Middle frontal gyrus (tissue), 1 donor: ENCODE data around the gene SOAT2.

Source experiments
- DNase-seq: peaks from one replicate; pipeline ENCODE4 v3.0.0-alpha.2; 2015; ENCODE audit warnings: low spot score; ENCODE audit errors: extremely low spot score

The SOAT2 gene

DNA sequence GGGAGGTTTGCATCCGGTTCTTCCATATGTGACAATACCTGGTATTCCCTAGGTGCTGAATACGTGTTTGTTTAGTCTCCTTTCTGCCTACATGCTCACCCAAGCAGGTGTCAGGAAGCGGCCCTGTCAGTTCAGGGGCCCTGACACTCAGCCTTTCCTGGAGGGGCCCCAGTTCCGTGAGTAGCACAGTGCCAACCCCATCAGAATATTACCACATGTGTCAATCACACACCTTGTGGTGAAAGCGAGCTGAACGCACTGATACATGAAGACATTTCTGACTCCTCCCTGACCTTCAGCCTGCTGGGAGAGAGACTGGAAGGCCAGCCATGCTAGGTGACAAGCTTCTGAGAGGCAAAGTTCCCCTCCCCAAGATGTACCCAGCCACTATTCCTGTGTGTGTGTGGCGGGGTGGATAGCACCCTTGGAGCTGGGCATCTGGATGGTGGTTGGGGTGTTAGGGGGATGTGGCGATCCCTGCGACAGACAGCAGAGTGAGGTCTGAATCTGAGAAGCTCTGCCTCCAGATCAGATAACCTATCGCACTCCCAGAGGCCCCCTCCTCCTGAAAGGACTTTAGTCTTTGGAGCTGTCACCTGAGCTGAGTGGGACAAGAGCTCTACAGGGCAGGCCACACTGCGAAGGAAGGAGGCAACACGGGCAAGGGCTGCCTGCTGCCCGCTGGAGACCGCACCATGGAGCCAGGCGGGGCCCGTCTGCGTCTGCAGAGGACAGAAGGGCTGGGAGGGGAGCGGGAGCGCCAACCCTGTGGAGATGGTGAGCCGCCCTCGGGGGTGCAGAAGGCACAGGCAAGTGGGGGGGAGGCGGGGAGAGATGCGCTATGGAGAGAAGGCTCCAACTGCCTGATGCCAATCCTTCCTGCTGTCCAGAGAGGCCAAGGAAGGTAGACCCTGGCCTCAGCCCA is at the start of gene SOAT2:
TSS of gene SOAT2 (plus strand) at position 604 of the 925 bp plus-strand sequence. CDS start at position 696, 92 bp downstream.
- no peak for DNase-seq

DNA sequence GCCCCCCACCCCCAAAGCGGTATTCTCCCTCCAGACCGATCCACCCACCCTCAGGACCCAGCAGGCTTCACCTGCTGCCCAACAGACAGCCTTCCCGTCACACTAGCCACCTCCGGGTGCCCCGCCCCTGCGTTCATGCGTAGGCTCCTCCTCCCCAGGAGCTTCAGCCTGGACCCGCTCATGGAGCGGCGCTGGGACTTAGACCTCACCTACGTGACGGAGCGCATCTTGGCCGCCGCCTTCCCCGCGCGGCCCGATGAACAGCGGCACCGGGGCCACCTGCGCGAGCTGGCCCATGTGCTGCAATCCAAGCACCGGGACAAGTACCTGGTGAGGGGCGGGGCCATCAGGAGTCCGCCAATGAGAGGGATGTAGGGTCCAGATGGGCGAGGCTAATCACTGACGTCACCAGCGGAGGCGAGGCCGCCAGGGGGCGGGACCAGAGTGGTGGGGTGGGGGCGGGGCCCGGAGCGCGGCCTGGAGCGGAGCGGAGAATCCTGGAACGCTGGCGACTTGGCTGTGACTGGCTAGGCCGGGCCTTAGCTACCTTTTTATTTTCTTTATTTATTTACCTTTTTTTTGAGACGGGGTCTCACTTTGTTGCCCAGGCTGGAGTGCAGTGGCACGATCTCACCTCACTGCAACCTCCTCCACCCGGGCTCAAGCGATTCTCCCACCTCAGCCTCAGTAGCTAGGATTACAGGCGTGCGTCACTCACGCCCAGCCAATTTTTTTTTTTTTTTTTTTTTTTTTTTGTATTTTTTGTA is 49.0 kb upstream of the SOAT2 start:
- peak; percentile 88 for DNase-seq

DNA sequence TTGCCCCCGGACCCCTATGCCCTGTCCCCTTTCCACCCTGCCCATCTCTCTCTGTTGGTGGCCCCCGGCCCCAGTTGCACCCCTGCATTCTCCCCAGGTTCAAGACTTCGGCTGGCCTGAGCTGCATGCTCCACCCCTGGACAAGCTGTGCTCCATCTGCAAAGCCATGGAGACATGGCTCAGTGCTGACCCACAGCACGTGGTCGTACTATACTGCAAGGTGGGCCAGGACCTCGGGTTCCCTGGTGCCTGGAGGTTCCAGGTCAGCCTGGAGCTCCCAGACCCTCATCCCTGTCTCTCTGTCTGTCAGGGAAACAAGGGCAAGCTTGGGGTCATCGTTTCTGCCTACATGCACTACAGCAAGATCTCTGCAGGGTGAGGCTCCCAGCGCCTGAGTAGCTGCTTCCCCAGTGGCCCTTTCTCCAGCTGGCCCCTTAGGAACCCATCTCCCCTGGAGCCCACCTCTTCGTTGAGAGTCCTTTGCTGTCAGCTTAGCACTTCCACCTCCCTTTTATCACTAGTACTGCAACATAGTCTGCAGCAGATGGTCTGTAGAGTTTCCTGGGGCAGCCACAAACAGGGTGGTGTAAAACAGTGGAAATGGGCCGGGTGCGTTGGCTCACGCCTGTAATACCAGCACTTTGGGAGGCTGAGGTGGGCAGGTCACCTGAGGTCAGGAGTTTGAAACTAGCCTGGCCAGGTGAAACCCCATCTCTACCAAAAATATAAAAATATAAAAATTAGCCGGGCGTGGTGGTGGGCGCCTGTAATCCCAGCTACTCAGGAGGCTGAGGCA is 47.6 kb upstream of the SOAT2 start:
- DNase-seq: no peak

DNA sequence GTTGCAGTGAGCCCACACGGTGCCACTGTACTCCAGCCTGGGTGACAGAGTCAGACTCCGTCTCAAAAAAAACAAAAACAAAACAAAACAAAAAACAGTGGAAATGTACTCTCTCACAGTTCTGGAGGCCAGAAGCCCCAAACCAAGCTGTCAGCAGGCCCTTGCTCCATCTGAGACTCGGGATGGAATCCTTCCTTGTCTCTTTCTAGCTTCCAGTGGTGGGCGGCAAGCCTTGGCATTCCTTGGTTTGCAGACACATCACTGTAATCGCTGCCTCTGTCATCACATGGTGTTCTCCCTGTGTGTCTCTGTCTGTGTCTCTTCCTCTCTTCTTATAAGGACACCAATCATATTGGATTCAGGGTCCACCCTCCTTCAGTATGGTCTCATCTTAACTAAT is 47.0 kb upstream of the SOAT2 start:
- no peak for DNase-seq

DNA sequence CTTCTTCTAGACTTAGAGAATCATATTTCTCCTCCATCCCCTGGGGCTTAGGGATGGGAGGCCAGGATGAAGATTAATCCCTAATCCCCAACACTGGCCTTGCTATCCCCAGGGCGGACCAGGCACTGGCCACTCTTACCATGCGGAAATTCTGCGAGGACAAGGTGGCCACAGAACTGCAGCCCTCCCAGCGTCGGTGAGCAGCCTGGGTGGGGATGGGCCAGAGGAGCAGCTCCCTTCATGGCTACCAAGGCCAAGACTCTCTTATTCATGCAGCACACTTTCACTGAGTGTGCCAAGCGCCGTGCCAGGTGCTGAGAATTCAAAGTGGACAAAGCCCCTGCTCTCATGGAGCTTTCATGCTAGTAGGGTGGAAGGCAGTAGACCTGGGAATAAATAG is 46.4 kb upstream of the SOAT2 start:
- DNase-seq: no peak

GRCh38 chr12:53057816-53058500 is 45.3 kb upstream of the SOAT2 start:
- no peak for DNase-seq

- DNase-seq: no peak
Measured at GRCh38 chr12:53058674-53059433, 44.4 kb upstream of the SOAT2 start.

DNA sequence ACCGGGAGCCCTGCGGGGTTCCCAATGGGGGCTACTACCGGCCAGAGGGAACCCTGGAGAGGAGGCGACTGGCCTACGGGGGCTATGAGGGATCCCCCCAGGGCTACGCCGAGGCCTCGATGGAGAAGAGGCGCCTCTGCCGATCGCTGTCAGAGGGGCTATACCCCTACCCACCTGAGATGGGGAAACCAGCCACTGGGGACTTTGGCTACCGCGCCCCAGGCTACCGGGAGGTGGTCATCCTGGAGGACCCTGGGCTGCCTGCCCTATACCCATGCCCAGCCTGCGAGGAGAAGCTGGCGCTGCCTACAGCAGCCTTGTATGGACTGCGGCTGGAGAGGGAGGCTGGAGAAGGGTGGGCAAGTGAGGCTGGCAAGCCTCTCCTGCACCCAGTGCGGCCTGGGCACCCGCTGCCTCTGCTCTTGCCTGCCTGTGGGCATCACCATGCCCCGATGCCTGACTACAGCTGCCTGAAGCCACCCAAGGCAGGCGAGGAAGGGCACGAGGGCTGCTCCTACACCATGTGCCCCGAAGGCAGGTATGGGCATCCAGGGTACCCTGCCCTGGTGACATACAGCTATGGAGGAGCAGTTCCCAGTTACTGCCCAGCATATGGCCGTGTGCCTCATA is 43.7 kb upstream of the SOAT2 start:
- no peak for DNase-seq

GRCh38 chr12:53060064-53060720 is 43.1 kb upstream of the SOAT2 start:
- DNase-seq: no peak

- no peak for DNase-seq
Measured at GRCh38 chr12:53060721-53061276, 42.5 kb upstream of the SOAT2 start.

DNA sequence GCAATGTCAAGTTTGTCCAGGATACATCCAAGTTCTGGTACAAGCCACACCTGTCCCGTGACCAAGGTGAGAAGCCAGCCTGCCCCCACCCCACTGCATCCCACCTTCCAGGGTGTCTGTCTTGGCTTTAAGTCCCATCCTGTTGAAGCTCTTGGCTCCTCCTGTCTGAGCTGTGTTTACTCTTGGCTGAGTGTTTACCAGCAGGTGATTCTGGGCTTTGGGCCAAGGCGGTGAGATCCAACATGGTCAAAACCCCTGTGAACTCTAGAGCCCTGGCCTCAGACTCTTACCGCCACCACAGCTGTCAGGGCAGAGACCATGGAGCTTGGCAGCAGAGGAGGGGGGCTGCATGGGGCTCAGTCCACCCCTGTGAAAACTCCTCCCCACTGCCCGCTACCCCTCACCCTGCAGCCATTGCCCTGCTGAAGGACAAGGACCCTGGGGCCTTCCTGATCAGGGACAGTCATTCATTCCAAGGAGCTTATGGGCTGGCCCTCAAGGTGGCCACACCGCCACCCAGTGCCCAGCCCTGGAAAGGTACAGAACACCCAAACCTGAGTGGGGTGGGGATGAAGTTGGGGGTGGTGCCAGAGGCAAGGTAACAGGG is 41.8 kb upstream of the SOAT2 start:
- no peak for DNase-seq

DNA sequence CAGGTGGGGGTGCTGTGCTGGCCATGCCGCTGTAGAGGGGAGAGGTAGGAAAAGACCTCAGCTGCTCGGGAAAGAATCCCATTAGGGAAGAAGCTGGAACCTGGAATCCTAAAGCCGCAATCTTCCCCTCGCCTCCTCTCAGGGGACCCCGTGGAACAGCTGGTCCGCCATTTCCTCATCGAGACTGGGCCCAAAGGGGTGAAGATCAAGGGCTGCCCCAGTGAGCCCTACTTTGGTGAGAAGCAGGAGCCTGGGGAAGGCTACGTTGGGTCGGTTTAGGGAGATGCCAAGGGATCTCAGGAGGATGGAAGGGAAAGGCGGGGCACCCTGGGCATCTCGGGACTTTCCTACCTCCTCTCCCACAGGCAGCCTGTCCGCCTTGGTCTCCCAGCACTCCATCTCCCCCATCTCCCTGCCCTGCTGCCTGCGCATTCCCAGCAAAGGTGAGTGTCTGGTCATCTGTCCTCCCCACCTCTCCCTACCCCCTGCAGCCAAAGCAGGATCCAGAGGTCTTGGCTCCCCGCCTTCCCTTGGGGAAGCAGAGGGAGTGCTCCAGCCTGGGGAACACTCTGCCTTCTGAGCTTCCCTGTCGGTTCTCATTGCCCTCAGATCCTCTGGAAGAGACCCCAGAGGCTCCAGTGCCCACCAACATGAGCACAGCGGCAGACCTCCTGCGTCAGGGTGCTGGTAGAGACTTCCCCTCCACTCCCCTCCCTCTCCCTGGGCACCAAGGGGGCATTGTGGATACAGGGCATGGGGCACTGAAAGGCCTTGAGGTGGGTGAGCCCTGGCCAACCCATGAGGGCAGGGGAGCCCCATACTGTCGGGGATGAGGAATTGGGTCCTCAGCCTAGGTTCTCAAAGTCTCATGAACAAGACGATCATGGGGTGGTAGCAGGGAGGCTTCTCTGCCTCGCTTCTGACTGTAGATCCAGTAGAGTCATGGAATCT is 41.0 kb upstream of the SOAT2 start:
- DNase-seq: no peak

DNA sequence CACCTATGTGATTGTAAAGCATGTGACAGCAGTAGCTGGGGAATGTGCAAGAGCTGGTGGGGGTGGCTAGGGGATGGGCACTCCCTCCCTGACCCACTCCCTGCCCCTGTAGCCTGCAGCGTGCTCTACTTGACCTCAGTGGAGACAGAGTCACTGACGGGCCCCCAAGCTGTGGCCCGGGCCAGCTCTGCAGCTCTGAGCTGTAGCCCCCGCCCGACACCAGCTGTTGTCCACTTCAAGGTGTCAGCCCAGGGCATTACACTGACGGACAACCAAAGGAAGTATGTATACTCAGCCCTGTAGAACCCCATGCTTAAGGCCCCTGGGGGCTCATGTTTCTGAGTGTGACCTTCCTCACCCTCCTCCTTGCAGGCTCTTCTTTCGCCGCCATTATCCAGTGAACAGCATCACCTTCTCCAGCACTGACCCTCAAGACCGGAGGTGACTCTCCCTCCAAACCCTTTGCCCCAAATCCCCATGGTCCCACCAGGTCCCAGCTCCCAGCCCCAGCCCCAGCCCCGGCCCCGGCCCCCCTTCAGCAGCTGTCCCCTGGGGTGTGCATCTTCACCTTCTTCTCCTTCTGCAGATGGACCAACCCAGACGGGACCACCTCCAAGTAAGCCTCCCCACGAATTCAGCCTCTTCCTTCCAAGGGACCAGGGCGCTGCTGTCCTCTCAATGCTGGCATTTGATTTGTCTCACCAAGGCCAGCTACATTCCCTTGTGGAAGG is 40.1 kb upstream of the SOAT2 start:
- no peak for DNase-seq

- DNase-seq: no peak
Measured at GRCh38 chr12:53063708-53064612, 39.3 kb upstream of the SOAT2 start.

GRCh38 chr12:53064613-53065436 is 38.5 kb upstream of the SOAT2 start:
- no peak for DNase-seq
